ENCODE measurements around the gene MARCHF9.

Gene MARCHF9

GRCh38 chr12:57766464-57767304 lies 11.8 kb downstream of the MARCHF9 start, which contains the start of gene CYP27B1:
CYP27B1 (minus strand) TSS chr12:57767078; CDS start chr12:57767041, 37 bp downstream.
- TF ChIP-seq, protein P1, sequence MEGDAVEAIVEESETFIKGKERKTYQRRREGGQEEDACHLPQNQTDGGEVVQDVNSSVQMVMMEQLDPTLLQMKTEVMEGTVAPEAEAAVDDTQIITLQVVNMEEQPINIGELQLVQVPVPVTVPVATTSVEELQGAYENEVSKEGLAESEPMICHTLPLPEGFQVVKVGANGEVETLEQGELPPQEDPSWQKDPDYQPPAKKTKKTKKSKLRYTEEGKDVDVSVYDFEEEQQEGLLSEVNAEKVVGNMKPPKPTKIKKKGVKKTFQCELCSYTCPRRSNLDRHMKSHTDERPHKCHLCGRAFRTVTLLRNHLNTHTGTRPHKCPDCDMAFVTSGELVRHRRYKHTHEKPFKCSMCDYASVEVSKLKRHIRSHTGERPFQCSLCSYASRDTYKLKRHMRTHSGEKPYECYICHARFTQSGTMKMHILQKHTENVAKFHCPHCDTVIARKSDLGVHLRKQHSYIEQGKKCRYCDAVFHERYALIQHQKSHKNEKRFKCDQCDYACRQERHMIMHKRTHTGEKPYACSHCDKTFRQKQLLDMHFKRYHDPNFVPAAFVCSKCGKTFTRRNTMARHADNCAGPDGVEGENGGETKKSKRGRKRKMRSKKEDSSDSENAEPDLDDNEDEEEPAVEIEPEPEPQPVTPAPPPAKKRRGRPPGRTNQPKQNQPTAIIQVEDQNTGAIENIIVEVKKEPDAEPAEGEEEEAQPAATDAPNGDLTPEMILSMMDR (IDR thresholded peaks at IDR 0.05; ENCODE audit: extremely low read depth, missing control alignments), result no peak
- no peak for DNase-seq (ENCODE audit: low spot score)

DNA sequence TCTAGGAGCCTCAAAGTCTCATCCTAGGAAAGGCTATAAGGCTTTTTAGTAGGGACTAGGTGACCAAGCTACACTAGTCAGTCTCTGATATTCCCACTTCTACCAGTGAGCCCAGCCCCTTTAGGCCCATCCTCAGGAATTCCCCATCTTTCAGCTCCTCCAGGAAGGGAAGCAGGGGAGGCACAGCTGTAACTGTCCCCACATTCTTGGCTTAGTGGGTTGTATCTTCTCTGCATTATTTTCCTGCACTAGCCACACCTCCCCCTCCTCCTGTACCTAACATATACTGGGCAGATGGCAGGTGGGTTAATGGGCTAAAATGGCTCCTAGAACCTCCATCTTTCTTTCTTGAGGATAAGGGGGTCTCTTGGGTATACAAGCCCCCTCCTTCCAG lies 12.4 kb downstream of the MARCHF9 start:
- TF ChIP-seq, protein P1 (IDR thresholded peaks at IDR 0.05; ENCODE audit: extremely low read depth, missing control alignments), result no peak
- DNase-seq (ENCODE audit: low spot score), result no peak

DNA sequence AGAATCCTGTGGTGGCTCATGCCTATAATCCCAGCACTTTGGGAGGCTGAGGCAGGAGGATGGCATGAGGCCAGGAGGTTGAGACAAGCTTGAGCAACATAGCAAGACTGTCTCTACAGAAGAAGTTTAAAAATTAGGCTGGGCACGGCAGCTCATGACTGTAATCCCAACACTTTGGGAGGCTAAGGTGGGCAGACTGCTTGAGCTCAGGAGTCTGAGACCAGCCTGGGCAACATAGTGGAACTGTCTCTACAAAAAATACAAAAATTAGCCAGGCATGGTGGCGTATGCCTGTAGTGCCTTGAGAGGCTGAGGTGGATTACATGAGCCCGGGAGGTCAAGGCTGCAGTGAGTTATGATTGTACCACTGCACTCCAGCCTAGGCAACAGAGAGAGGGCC lies 13.0 kb downstream of the MARCHF9 start:
- DNase-seq (ENCODE audit: low spot score), result no peak
- TF ChIP-seq, protein P1 (IDR thresholded peaks at IDR 0.05; ENCODE audit: extremely low read depth, missing control alignments), result no peak

GRCh38 chr12:57769594-57769993 lies 14.7 kb downstream of the MARCHF9 start:
- no peak for DNase-seq (ENCODE audit: low spot score)
- TF ChIP-seq, protein P1 (IDR thresholded peaks at IDR 0.05; ENCODE audit: extremely low read depth, missing control alignments), result no peak

DNA sequence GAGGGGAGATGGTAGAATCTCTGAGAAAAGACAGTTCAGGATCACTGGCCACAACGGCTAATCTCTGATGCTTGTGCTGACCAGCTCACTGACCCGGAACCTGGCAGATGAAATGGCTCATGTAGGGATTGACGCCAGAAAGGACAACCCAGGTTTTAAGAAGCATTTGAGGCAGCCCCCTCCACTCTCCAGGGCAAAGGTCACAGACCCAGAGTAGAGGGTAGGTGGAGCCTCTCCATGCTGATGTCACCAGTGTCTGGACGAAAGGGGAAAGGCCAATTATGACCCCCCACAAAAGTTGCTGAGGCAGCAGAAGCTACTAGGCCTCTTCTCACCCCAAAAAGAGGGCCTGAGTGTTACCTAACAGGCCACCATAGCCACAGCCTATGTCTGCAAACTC lies 15.8 kb downstream of the MARCHF9 start:
- DNase-seq (ENCODE audit: low spot score), result no peak
- TF ChIP-seq, protein P1 (IDR thresholded peaks at IDR 0.05; ENCODE audit: extremely low read depth, missing control alignments), result no peak

DNA sequence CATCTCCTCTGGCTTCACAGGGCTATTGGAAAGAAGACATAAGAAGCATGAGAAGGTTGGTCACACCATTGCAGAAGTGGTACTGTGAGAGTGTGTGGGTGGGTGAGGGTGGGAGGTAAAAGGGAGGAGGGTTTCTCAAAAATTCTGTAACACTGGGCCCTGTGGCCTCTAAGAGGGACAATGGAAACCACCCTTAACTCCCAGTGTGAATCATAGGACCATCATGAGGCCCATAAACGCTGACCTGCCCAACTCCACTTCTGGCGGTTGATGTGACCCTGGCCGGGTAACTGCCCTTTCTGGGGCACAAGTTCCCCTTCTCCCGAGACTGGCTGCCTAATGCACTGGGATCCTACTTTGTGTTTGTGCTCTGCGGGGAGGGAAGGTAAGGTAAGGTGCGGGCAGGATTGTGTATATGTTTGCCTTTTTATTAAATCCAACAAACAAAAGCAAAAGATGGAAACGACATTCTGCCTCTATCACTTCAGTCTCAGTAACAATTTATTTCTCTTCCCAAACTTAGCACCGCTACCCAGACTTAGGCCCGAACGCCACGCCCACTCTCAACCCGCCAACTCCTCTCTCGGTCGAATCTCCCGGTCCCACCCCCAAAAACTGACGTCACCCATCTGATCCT lies 16.5 kb downstream of the MARCHF9 start:
- peak; percentile 90 for DNase-seq (ENCODE audit: low spot score)
- TF ChIP-seq, protein P1 (IDR thresholded peaks at IDR 0.05; ENCODE audit: extremely low read depth, missing control alignments), result no peak

GRCh38 chr12:57771873-57772428 lies 17.0 kb downstream of the MARCHF9 start, which contains the start of gene METTL1:
METTL1 (minus strand) TSS chr12:57772105; CDS start chr12:57772083, 22 bp downstream.
- DNase-seq (ENCODE audit: low spot score), result peak; percentile 94
- TF ChIP-seq, protein P1 (IDR thresholded peaks at IDR 0.05; ENCODE audit: extremely low read depth, missing control alignments), result no peak

All from GM20000 (cell line).